GM19452 (cell line): ENCODE results near the gene ZBTB32.

Experiments
- ATAC-seq: cut with Tn5 transposase; IDR thresholded peaks from one replicate; pipeline ENCODE4 v1.9.1; 2021; ENCODE audit not compliant: unreplicated experiment

The ZBTB32 gene

DNA sequence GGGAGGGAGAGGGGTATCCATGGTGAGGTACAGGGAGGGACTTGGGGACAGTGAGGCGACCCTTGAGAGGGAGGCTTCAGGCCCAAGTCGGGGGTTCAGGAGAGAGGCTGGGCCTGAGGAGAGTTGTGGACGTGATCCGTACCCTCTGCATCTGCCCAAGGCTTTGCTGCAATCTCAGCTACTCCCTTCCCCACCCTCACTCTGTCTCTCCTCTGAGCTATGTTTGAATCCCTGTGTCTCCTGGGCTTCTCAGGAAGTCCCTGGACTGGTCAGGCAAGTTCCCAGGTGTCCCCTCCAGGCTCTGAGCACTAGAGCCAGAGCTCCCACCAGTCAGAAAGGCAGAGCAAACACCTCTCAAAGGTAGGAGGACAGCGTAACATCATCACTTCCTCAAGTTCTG is 45.8 kb downstream of the ZBTB32 start:
- no peak for ATAC-seq

DNA sequence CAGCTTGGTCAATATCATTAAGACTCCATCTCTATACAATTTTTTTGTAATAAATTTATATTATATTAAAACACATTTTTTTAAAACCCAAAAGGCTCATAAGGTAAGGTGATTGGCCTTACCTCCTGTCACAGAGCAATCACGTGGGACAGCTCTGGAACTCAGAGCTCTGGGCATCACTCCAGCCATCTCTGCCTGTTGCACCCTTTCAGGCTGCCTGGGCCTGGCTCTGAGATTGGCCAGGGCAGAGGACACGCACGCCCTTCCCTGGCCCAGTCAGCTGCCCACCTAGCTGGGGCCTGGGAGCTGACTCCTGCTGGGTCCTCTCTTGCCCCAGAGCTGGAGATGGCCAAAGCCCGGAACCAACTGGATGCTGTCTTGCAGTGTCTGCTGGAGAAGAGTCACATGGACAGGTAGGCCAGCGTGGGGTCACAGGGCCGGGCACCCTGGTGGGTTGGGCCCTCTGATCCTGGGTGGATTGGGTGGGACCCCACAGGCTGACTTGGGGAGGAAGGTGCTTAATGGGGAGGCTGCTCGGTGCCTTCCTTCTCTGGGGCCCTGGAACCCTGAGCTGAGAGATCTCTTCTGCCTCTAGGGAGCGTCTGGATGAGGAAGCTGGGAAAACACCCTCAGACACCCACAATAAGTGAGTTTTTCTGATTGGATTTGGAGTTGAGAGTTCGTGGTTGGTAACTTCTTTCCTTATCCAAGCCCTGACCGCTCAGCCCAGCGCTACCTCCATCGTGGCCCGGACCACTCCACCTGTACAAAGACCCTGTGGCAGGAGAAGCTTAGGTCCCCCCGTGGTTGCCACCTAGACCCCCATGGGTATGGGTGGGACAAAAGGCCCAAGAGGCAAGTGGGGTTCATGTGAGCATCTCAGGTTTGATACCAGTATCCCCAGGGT is 47.7 kb downstream of the ZBTB32 start:
- no peak for ATAC-seq

DNA sequence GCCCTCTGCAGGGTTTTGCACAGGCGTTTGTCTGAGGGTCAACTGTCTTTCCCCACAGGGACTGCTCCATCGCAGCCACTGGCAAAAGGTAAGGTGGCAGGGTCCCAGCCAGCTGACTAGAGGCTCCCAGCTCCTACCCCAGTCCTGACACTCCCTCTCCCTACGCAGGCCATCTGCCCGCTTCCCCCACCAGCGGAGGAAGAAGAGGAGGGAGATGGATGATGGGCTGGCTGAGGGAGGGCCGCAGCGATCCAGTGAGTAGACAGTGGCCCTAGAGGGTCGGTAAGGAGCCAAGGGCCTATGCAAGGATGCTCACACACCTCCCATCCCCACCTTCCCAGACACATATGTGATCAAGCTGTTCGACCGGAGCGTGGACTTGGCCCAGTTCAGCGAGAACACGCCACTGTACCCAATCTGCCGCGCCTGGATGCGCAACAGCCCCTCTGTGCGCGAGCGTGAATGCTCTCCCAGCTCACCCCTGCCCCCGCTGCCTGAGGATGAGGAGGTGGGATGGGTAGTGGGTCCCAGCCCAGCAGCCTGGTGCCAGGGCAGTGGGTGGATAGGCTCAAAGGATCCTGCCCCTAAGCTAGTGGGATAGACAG is 48.5 kb downstream of the ZBTB32 start:
- no peak for ATAC-seq

DNA sequence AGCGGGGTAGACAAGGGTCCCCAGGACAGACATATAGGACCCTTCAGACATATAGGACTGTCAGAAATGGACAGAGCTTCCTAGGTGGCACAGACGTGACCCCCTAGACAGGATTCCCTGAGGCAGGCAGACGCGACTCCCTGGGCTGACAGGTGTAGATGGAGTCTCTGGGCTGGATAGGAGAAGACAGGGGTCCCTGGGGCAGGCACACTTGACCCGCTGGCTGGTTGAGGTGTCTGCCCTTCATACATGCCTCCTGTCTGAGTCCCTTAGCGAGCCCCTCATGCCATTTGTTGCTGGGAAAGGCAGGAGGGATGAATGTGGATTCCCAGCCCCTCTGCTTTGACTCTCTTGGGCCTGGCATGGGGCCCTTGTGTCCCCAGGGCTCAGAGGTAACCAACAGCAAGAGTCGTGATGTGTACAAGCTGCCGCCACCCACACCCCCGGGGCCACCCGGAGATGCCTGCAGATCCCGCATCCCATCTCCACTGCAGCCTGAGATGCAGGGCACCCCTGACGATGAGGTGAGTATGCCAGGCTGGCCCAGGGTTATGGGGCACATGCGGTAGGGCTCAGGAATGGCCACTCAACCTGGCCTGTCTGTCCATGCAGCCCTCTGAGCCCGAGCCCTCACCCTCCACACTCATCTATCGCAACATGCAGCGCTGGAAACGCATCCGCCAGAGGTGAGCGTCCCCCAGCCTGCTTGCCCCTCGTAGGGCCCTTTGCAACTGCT is 49.4 kb downstream of the ZBTB32 start:
- no peak for ATAC-seq

DNA sequence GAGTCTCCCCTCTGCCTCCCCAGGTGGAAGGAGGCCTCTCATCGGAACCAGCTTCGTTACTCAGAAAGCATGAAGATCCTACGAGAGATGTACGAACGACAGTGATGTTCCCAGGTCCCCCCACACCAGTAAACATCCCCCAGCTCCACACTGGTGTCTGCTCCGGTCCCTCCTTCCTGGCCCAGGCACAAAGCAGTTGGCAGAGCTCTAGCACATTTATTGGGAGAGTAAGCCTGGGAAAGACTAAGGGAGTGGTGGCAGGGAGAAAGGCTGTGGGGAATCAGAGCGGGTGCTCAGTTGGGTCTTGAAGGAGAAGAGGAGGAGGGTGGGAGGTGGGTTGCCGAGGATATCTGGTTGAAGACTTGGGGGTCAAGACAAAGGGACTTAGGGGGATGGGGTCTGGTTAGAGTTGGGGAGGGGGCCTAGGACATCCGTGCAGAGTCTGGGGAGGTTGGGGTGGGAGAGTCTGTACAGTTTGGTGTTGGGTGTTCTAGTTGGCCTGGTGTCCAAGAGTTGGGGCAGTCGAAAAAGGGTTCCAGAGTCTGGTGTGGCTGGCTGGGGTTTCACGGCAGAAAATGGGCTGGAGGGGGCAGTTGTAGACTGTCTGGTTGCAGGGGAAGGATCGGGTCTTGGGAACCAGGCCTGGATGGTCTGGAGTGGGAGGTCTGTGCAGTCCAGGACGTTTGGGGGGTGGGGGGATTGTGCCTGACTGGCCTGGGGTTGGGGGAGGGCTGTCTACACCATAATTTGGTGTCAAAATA is 50.2 kb downstream of the ZBTB32 start:
- no peak for ATAC-seq

DNA sequence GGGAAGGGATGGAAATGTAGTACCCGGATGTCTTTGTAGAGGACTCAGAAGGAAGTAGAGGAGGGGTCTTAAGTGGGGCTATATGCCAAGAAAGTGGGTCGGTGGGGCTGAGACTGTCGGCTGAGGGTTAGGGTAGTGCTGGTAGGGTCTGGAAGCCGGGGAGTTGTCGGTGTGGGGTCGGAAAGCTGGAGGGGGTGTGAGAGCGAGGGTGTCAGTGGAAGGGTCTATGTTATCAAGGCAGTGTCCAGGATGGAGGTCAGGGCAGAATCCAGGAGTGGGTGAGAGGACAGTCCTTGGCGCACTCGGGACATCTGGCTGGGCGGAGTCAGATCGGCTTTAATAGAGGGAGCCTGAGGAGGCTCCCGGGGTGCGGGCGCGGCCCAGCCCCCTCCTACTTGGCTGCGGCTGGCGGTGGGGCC is 50.8 kb downstream of the ZBTB32 start:
- no peak for ATAC-seq

DNA sequence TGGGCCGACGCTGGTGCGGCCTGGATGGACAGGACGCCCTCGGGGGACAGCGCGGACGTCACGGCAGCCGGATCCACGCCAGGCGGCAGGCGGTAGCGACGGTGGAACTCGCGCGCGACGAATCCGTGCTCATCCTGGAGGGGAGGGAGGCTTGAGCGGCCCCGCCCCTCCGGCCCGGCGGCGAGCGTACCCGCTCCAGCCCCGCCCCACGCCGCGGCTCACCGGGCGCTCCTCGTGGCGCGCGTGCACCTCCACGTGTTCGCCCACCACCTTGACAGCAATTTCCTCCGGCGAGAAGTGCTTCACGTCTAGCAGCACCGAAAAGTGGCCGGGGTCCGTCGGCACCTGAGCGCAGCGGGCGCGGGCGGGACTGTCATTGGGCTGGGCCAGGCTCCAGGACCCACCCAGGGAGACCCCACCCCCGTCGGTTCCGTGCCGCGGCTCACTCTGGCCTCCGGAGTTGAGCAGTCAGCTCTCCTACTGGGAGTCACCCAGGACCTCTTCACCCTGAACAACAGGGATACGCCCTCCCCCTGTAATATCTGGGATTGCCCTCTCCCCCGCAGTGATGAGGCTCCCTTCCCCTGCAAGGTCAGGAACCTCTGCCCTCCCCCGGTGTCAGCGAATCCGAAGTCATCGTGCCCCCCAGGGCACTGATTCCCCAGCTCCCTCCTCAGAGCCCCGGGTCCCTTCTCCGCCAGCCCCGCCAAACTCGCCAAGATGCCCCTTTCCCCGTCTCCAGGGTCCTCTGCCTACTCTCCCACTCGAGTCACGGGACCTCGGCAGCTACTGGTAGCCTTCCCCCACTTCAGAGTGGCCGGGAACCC is 51.4 kb downstream of the ZBTB32 start:
- no peak for ATAC-seq

DNA sequence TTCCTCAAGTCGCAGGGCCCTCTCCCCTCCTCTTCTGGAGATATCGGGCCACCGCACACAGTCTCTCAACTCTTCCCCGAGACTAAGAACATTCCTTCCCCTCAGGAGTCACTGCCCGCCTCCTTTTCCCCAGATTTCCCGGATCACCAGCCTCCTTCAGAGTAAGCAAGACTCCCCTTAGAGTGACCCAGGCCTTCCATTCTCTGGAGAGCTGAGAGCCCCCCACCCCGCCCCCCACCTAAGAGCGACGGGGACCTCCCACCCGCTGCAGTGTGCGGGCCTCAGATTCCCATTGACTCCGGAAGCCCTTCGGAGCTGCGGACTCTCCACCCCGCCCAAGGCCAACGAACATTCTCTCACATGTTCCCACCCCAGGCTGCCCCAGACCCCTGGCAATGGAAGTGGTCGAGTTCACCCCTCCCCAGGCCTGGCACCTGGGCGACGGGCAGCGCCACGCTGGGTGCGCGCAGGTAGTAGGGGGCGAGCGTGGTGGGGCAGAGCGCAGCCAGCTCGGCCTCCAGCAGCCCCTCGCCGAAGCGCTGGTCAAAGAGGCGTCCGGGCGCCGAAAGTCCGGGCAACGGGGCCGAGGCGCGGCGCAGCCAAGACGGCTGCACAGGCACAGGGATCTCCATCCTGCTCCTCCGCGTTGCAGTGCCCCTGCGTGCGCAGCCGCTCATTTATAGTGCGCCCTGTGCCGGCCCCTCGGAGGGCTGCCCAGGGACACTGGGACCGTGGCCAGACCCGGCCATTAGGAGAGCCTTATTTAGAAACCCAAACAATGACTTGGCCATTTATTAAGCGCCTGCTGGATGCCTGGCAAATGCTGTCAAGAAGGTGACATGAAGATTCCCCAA is 52.2 kb downstream of the ZBTB32 start, which contains the start of gene HSPB6:
Gene HSPB6 (minus strand): TSS at position 653 of the 854 bp plus-strand sequence. CDS start 21 bp downstream, at position 632.
- ATAC-seq = no peak

DNA sequence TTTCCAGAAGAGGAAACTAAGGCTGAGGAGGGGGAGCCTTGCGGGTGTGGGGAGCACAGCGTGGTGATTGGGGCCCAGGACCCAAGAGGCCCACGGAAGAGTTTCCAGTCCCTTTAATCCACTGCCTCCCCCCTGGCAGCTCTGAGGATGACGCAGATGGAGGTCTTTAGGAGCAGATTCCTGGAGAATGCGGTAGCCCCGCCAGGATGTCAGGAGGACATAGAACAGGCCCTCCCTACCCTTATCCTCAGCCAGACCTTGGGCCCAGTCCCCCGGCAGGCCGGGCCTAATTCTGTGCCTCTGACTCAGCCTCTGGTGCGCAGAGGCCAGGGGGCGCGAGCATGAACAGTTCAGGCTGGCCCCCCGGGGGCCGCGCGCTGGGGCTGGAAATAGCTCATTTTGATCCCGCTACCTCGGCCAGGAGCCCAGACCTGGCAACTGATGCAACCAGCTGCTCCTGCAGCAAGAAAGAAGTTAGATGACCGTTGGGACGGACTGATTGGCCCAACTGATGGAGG is 52.9 kb downstream of the ZBTB32 start:
- no peak for ATAC-seq

DNA sequence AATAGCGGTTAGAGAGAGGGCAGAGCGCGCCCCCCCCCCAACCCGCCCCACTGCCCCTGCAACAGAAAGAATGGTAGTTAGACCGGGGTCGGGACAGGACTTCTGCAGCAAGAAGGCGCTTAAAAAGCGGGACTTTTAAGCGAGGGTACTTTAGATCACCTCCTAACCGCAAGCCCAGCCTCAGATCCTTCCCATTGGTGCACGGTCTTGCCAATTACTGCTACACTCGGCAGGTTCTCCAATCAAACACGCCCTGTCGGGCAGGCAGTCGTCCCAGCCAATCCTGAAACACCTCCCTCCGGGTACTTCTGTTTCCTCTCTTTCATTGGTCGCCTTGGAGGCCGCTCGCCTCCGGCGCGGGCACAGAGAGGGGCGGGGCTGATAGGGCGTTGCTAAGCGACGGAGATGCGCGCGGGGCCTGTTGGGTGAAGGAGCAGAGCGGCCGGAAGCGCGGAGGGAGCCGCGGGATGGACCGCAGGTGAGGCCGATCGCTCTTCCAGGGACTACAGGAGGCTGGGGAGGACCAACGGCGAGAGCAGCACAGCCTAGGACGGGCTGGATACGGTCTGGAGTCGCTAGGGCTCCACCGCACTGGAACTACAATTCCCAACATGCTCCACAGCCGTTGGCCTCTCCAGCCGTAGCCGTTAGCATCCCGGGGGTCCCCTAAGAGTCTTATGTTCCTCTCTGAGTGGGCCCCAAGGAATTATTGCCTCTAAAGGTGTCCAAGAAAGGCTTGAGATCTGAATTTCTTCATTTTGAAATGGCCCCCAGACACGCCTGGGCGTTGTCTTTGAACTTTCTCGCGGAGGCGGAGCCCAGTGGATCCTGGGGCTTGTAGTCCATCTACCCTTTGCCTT is 53.6 kb downstream of the ZBTB32 start, which contains the start of gene PROSER3:
Gene PROSER3 (plus strand): TSS at position 428 of the 860 bp plus-strand sequence. CDS start 40 bp downstream, at position 468.
- peak; percentile 95 for ATAC-seq

DNA sequence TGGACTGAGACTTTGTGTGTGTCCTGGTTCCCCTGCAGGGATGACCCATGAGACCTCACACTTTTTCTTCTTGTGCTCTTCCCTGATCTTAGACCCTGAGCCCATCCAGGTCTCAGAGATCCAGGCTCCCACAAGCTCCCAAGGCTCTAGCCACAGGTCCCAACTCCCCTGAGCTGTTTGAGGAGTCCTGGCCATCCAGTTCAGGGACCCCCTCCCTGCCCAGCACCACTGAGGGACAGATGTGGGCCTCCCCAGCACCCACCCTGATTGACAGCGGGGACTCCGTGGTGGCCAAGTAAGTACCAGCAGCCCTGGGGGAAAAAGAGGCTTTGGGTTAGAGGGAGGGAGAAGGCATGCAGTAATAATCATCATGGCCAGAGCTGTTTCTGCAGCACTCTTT is 55.3 kb downstream of the ZBTB32 start:
- ATAC-seq = no peak

DNA sequence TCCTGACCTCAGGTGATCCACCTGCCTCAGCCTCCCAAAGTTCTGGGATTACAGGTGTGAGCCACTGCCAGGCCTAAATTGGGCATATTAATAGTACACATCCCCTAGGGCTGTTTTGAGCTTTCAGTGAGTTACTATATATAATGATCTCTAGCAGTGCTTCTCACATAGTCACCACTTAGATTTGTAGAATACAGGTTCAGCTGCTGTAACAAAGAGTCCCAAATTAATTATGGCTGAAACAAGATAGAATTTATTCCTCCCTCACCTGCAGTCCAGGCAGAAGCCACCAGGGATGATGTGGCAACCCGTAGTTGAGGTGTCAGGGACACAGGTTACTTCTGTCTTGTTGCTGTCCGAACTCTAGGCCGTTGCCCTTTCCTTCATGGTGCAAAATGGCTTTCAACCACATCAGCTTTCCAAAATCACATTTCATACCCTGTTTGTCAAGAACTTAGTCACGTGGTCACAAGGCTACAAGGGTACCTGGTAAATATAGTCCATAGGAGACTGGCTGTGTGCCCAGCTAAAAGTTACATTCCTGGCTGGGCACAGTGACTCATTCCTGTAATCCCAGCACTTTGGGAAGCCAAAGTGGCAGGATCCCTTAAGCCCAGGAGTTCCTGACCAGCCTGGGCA is 56.5 kb downstream of the ZBTB32 start:
- ATAC-seq = no peak

DNA sequence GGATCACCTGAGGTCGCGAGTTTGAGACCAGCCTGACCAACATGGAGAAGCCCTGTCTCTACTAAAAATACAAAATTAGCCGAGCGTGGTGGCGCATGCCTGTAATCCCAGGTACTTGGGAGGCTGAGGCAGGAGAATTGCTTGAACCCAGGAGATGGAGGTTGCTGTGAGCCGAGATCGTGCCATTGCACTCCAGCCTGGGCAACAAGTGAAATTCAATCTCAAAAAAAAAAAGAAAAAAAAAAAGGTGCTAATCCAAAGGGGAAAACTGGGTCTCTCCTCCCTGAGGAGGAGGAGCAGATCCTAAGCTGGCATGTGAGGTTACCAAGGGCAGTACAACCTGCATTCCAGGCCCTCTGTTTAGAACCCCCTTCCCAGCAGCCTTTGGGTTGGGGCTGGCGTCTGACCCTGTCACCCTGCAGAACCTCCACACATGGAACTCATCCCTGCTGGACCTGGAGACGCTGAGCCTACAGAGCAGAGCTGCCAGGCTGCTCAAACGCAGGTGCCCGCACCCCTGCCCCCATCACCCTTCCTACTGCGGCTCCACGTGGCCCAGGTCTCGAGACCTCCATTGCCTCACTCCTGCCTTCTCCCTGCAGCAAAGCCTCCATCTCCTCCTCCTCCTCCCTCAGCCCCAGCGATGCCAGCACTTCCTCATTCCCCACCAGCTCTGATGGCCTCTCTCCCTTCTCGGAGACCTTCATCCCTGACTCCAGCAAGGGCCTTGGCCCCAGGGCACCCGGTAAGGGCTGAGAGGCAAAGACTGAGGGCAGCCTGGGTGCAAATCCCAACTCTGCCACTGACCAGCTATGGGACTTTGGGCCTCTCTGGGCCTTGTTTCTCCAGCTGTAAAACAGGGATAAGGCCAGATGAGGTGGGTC is 60.3 kb downstream of the ZBTB32 start:
- ATAC-seq = no peak
